Lung (tissue), 12 donors: ENCODE measurements around the gene NKD2. TPM values are rescaled to one million over a fixed set of nuclear protein-coding genes. Genes with fewer than 3 reads are reported as not detected.

Source experiments
- ATAC-seq: fragments of 200-7000 bp; cut with Tn5 transposase; one replicate; pipeline ENCODE4 v1.9.1; 2020; ENCODE audit warnings: moderate number of reproducible peaks; ENCODE audit not compliant: insufficient read depth, low FRiP score
- DNase-seq, 3 donors: peaks; one replicate each; pipeline ENCODE4 v3.0.0-alpha.2; 2013 to 2017
- H3K27ac ChIP-seq, 2 donors: one replicate each; pipeline ENCODE4 v1.5.1; 2013; ENCODE audit warnings: mild to moderate bottlenecking in 2 of 2, moderate library complexity in 2 of 2, control low read depth in 1 of 2, inconsistent platforms in 1 of 2, low read depth in 1 of 2, low read length in 1 of 2
- H3K27me3 ChIP-seq, 3 donors: one replicate each; pipeline ENCODE4 v1.5.1; 2013; ENCODE audit warnings: low read length in 2 of 3; ENCODE audit not compliant: control insufficient read depth in 3 of 3, insufficient read depth in 3 of 3
- H3K36me3 ChIP-seq, 4 donors: one replicate each; pipeline ENCODE4 v1.5.1; 2013; ENCODE audit warnings: low read length in 4 of 4, mild to moderate bottlenecking in 1 of 4, moderate library complexity in 1 of 4; ENCODE audit not compliant: control insufficient read depth in 4 of 4, insufficient read depth in 4 of 4
- H3K4me1 ChIP-seq, 5 donors: one replicate each; pipeline ENCODE4 v1.5.1; 2013; ENCODE audit warnings: low read length in 5 of 5, mild to moderate bottlenecking in 2 of 5, moderate library complexity in 1 of 5; ENCODE audit not compliant: control insufficient read depth in 5 of 5, insufficient read depth in 5 of 5
- H3K4me3 ChIP-seq: one replicate; pipeline ENCODE4 v1.5.1; 2013; ENCODE audit warnings: mild to moderate bottlenecking, control low read depth, moderate library complexity
- H3K9ac ChIP-seq, 2 donors: one replicate each; pipeline ENCODE4 v1.5.1; 2013; ENCODE audit warnings: low read length in 2 of 2, control low read depth in 1 of 2; ENCODE audit not compliant: insufficient read depth in 1 of 2
- H3K9me3 ChIP-seq, 4 donors: one replicate each; pipeline ENCODE4 v1.5.1; 2013; ENCODE audit warnings: low read length in 3 of 4, mild to moderate bottlenecking in 1 of 4, moderate library complexity in 1 of 4; ENCODE audit not compliant: control insufficient read depth in 4 of 4, insufficient read depth in 3 of 4
- CTCF ChIP-seq: IDR thresholded peaks from 2 replicates; pipeline ENCODE4 v1.5.1; 2012; ENCODE audit warnings: mild to moderate bottlenecking; ENCODE audit errors: control extremely low read depth, extremely low read depth
- WGBS, 2 donors: extraction: QIAGEN DNeasy Blood & Tissue Kit; methylation state at CpG; one replicate each; pipeline ENCODE4 v1.1.7; 2013; 5-methylcytosine and 5-hydroxymethylcytosine counted together
- polyA plus RNA-seq, 2 donors: library from polyadenylated mRNA; stranded (reverse); fragments of 200-250 nt; gene quantifications; one replicate each; pipeline ENCODE4 v1.2.1, GENCODE V29; 2013
- total RNA-seq, 2 donors: library from RNA; depleted of rRNA in 1 of 2; stranded (reverse); fragments of >200 nt in 1 of 2; gene quantifications; one replicate each; pipeline ENCODE4 v1.2.1, GENCODE V29; 2014 to 2021
- donor health status: control.
- donor health status: control.
- donor health status: Bipolar disorder and iron deficiency.
- donor health status: healthy.
- donor health status: DM: yes; HTN: yes; CAD: no.

The NKD2 gene
- total and polyA plus RNA-seq, 4 donors: 9.9 to 88.0 (median 48.4) TPM

DNA sequence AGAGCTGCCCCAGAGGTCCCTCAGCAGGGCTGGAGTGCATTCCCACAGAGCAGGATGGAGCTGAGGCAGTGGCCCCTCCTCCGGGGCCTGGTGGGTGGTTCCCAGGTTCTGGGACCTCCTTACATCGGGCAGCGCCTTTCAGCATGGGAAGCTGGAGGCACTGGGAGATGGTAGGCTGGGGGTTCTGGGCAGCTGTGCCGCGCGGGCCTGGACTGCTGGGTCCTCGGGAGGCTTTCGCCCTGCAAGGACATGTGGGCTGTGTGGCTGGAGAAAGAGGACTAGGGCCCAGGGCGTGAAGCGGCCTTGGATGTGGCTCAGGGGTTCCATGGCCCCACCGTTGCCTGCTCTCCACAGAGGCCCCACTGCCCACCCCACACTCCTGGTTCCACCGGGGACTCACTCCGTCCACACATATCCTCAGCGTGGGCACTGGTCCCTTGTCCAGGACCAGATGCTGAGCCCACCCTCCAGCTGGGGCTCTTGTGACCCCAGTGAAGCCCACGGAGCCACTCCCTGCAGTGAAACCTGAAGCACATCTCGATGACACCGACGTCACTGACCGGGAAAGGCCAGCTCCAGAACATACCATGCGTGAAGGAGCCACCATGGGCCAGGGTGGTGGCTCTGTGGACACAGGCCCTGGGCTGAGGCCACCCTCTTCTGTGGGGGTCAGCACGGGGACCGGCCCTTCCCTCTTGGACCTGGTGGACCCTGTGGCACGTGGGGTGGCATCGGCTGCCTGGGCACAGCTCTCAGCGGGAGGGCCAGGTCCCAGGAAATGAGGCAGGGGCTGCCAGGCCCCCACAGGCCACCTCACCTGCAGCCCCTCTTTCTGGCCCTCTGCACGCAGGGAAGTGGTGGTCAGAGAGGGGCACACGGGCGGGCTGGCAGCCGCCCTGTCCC is 31.5 kb upstream of the NKD2 start:
- Histone ChIP-seq H3K4me3 (no peak overlapping the region), H3K36me3 (no peaks in the 10 kb centered on the region), H3K4me1 (peaks cover 0 to 34% (median 14%) of the 10 kb centered on the region in 5 donors), H3K27ac (no peak overlapping the region), H3K9ac (no peak overlapping the region), H3K27me3 (no peaks in the 10 kb centered on the region), H3K9me3 (no peaks in the 10 kb centered on the region)
- DNase-seq (peak in 1 of 3 donors; percentile 12), ATAC-seq (no peak)
- TF ChIP-seq CTCF: no peak
- WGBS, 2 donors: 93 to 95% methylated on average over 27 to 29 of the region's 29 CpGs

GRCh38 chr5:978054-978453 is 30.5 kb upstream of the NKD2 start:
- 67 to 81% methylated on average over 16 of the region's 16 CpGs for WGBS, 2 donors
- Histone ChIP-seq H3K27me3 (no peaks in the 10 kb centered on the region), H3K4me1 (peaks cover 0 to 33% (median 14%) of the 10 kb centered on the region in 5 donors), H3K27ac (no peak overlapping the region), H3K36me3 (no peaks in the 10 kb centered on the region), H3K9ac (no peak overlapping the region), H3K4me3 (no peak overlapping the region), H3K9me3 (no peaks in the 10 kb centered on the region)
- ATAC-seq: no peak
- TF ChIP-seq CTCF: no peak
- peak; percentile 53 to 63 (median 59) for DNase-seq

DNA sequence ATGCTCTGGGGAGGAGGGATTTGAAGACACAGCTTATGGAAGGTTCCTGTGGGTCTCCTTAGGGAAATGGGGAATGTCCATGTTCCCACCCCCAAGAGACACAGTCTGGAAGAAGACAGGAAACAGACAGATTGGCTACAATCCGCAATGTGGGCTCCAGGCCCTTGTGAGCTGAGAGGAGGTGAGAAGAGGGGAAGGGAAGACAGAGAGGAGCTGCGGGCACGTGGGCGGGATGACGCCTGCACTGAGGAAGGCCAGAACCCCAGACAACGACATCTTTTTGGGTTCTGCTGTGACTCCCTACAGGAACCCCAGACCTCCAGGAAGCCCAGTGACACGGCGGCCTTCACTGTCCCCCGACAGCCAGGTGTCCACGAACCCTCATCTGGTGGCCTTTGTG is 29.9 kb upstream of the NKD2 start:
- Histone ChIP-seq H3K27ac (no peak overlapping the region), H3K9ac (no peak overlapping the region), H3K9me3 (no peaks in the 10 kb centered on the region), H3K4me1 (peaks cover 0 to 33% (median 15%) of the 10 kb centered on the region in 5 donors), H3K27me3 (no peaks in the 10 kb centered on the region), H3K36me3 (no peaks in the 10 kb centered on the region), H3K4me3 (no peak overlapping the region)
- no peak for TF ChIP-seq CTCF
- WGBS, 2 donors: 73 to 90% methylated on average over 10 of the region's 10 CpGs
- ATAC-seq: peak; percentile 30
- no peak for DNase-seq
